GM23338 (cell line): ENCODE data around the gene RNH1.

Source experiments
- CTCF ChIP-seq, 2 experiments: fragments of 200-600 bp in 1 of 2; sonication (generic) in 1 of 2; conservative IDR thresholded peaks; 2 replicates each; pipeline versions ENCODE4 v1.5.1 to v1.6.1; 2016 to 2017; ENCODE audit warnings: antibody characterized with exemption in 2 of 2, low read depth in 2 of 2, mild to moderate bottlenecking in 2 of 2, moderate library complexity in 1 of 2
- EZH2 ChIP-seq: fragments of 200-600 bp; sonication (generic); IDR thresholded peaks from one replicate; pipeline ENCODE4 v1.8.0; 2017; ENCODE audit warnings: antibody characterized with exemption, mild to moderate bottlenecking, low read depth; ENCODE audit not compliant: unreplicated experiment
- EZH2phosphoT487 ChIP-seq: fragments of 200-600 bp; sonication (generic); IDR thresholded peaks from one replicate; pipeline ENCODE4 v1.8.1; 2018; ENCODE audit warnings: antibody characterized with exemption; ENCODE audit not compliant: unreplicated experiment
- NANOG ChIP-seq: IDR thresholded peaks from 2 replicates; pipeline ENCODE4 v1.6.1; 2016; ENCODE audit warnings: antibody characterized with exemption, borderline replicate concordance
- REST ChIP-seq: IDR thresholded peaks from one replicate; pipeline ENCODE4 v1.6.1; 2018; ENCODE audit warnings: antibody characterized with exemption; ENCODE audit not compliant: unreplicated experiment

GRCh38 chr11:472816-473215 is 34.2 kb downstream of the RNH1 start:
- TF ChIP-seq CTCF (conservative IDR thresholded peaks at IDR 0.05; ENCODE audit: low read depth in 2 of 2) (no peak), EZH2 (no peak), EZH2phosphoT487 (no peak), NANOG (no peak), REST (no peak)
